Mucosa of descending colon (tissue), 3 donors: Measurements from ENCODE around the gene RNF40. TPM values are rescaled to one million over a fixed set of nuclear protein-coding genes. Genes with fewer than 3 reads are reported as not detected.
"Not testable (repeated sequence)": the region's sequence is repeated elsewhere in the genome, so short reads cannot be mapped to it uniquely, and the experiment has no call there.

Experiments
- ATAC-seq: fragments of 200-7000 bp; cut with Tn5 transposase; one replicate; pipeline ENCODE4 v1.9.1; 2020; ENCODE audit warnings: mild to moderate bottlenecking, moderate library complexity
- DNase-seq, 3 donors: peaks; one replicate each; pipeline ENCODE4 v3.0.0-alpha.2; 2020
- H3K36me3 ChIP-seq: fragments of 200-600 bp; one replicate; pipeline ENCODE4 v1.8.0; 2021; ENCODE audit warnings: low read depth, mild to moderate bottlenecking
- H3K4me1 ChIP-seq: fragments of 200-600 bp; one replicate; pipeline ENCODE4 v1.8.0; 2021; ENCODE audit warnings: low read depth, mild to moderate bottlenecking
- H3K4me3 ChIP-seq: fragments of 200-600 bp; one replicate; pipeline ENCODE4 v1.8.0; 2021; ENCODE audit warnings: mild to moderate bottlenecking
- H3K9me3 ChIP-seq: fragments of 200-600 bp; one replicate; pipeline ENCODE4 v1.8.0; 2021; ENCODE audit warnings: mild to moderate bottlenecking
- CTCF ChIP-seq: fragments of 200-600 bp; IDR thresholded peaks from one replicate; pipeline ENCODE4 v1.8.0; 2022; ENCODE audit warnings: antibody characterized with exemption, mild to moderate bottlenecking
- intact Hi-C, 2 donors: fragments of 100-400 bp; cut with DNase I in 1 of 2; cut with micrococcal nuclease in 1 of 2; formaldehyde crosslinking; loops; one replicate each; pipeline versions ENCODE4 v1.11.0 to v1.11.1; 2022; cut with DNase I, micrococcal nuclease
- total RNA-seq, 3 donors: library from RNA; stranded (reverse); fragmentation: NEBNext Ultra II Directional in 2 of 3; extraction: Animal tissue kit (Norgen Biotek cat#: 25700) in 2 of 3; gene quantifications; one replicate each; pipeline versions ENCODE4 v1.2.1 to v1.2.4, GENCODE V29; 2021 to 2023
- donor health status: DM: no; HTN: no; CAD: no; lungs with moderate emphysema.
- donor health status: DM: no; HTN: no; CAD: no.
- donor health status: DM: no; HTN: yes; CAD: no.

The RNF40 gene
- total RNA-seq, 3 donors from 2014 or later = 87.6 to 110 (median 96.3) TPM

- intact Hi-C loops = no loop called here
- TF ChIP-seq CTCF = no peak
- ATAC-seq (no peak), DNase-seq (no peak)
- Histone ChIP-seq H3K4me3 (no peak overlapping the region), H3K36me3 (no peaks in the 10 kb centered on the region), H3K9me3 (no peaks in the 10 kb centered on the region), H3K4me1 (peaks cover 6% of the 10 kb centered on the region)
These were observed 40.8 kb downstream of the RNF40 start for GRCh38 chr16:30802936-30803335.

DNA sequence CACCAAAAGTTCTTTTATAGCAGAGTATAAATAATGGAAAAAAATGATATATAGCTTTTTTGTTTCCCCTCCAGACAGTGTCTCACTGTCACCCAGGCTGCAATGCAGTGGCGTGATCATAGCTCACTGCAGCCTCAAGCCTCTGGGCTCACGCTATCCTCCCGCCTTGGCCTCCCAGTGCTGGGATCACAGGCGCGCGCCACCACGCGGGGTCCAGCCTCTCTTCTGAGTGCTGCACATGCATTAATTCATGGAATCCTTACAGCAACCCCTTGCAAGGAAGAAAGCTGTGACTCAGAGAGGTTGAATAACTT is 42.9 kb downstream of the RNF40 start:
- no peaks in the 10 kb centered on the region for H3K9me3 ChIP-seq
- ATAC-seq (peak; percentile 31), DNase-seq (no peak)
- no peaks in the 10 kb centered on the region for H3K36me3 ChIP-seq
- TF ChIP-seq CTCF = no peak
- intact Hi-C loops = no loop called here
- peak overlapping the region; percentile 64 for H3K4me3 ChIP-seq
- peaks cover 6% of the 10 kb centered on the region for H3K4me1 ChIP-seq

DNA sequence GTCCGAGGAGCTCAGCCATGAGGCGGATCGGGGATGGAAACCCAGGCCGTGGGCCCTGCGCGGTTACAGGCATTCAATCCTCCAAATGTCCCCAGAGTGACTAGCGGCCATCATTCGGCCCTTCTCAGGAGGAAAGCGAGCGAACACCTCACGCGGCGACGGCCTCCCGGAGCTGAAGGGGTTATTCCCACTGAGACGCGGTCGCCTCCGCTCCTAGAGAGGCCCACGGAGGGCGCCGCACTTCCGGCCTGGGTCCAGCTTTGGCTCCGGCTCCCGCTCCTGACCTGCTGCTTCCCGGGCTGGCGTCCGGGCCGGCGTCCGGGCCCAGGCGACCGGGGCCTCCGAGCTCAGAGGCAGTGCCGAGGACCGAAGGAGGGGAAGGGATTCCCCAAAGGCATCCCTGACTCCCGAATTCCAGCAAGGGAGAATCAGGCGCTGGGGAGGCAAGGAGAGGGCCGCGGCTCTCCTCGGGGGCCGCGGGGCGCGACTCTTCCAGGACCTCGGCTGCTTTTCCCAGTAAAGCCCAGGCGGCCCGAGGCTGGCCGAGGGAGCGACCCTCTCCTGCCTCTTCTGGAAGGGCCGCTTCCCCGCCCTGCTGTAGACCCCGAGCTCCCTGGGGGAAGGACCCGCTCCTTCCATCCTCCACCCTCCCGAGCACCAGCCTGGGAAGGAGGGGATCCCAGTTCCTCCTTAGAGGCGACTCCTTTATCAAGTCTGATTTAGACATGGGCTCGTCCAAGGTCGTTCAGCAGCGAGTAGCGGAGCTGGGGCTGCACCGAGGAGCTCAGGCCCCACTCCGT is 43.4 kb downstream of the RNF40 start:
- Histone ChIP-seq H3K4me1 (peaks cover 6% of the 10 kb centered on the region), H3K9me3 (no peaks in the 10 kb centered on the region), H3K4me3 (peak overlapping the region; percentile 64), H3K36me3 (no peaks in the 10 kb centered on the region)
- TF ChIP-seq CTCF = no peak
- peak; percentile 88 to 91 (median 91) for DNase-seq
- intact Hi-C loops = no loop called here
- peak; percentile 97 for ATAC-seq

- H3K4me3 ChIP-seq = no peak overlapping the region
- peaks cover 6% of the 10 kb centered on the region for H3K4me1 ChIP-seq
- DNase-seq = no peak
- H3K36me3 ChIP-seq = no peaks in the 10 kb centered on the region
- TF ChIP-seq CTCF = no peak
- no peaks in the 10 kb centered on the region for H3K9me3 ChIP-seq
- no peak for ATAC-seq
- intact Hi-C loops = no loop called here
These were observed 46.0 kb downstream of the RNF40 start for GRCh38 chr16:30808146-30808545.

DNA sequence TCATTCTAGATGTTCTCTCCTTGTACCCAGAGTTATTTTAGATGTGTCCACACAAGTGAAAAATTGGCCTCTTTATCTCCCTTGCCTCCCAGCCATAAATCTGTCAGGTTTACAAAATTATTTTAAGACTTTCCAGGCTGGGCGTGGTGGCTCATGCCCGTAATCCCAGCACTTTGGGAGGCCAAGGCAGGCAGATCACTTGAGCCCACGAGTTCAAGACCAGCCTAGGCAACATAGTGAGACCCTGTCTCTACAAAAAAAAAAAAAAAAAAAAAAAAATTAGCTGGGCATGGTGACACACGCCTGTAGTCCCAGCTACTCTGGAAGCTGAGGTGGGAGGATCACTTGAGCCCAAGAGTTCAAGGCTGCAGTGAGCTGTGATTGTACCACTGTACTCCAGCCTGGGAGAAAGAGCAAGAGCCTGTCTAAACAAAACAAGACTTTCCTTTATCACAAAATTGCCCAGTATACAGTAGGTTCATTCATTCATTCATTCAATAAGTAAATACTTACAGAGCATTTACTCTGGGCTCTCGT is 46.8 kb downstream of the RNF40 start:
- H3K36me3 ChIP-seq, H3K4me3 ChIP-seq, H3K4me1 ChIP-seq, DNase-seq, ATAC-seq, H3K9me3 ChIP-seq, intact Hi-C loops: not testable (repeated sequence)

DNA sequence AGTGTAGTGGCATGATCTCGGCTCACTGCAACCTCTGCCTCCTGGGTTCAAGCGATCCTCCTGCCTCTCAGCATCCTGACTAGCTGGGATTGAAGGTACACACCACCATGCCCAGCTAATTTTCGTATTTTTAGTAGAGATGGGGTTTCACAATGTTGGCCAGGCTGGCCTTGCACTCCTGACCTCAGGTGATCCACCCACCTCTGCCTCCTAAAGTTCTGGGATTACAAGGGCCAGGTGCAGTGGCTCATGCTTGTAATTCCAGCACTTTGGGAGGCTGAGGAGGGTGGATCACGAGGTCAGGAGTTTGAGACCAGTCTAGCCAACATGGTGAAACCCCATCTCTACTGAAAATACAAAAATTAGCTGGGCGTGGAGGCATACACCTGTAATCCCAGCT is 47.6 kb downstream of the RNF40 start:
- H3K4me3 ChIP-seq, ATAC-seq, H3K36me3 ChIP-seq, intact Hi-C loops, DNase-seq, H3K9me3 ChIP-seq, H3K4me1 ChIP-seq: not testable (repeated sequence)
